HG03039 (cell line): Measurements from ENCODE around the gene PSMD9.

Experiments used
- ATAC-seq: cut with Tn5 transposase; IDR thresholded peaks from one replicate; pipeline ENCODE4 v1.9.1; 2021; ENCODE audit warnings: mild to moderate bottlenecking, moderate library complexity; ENCODE audit not compliant: unreplicated experiment

PSMD9 gene

DNA sequence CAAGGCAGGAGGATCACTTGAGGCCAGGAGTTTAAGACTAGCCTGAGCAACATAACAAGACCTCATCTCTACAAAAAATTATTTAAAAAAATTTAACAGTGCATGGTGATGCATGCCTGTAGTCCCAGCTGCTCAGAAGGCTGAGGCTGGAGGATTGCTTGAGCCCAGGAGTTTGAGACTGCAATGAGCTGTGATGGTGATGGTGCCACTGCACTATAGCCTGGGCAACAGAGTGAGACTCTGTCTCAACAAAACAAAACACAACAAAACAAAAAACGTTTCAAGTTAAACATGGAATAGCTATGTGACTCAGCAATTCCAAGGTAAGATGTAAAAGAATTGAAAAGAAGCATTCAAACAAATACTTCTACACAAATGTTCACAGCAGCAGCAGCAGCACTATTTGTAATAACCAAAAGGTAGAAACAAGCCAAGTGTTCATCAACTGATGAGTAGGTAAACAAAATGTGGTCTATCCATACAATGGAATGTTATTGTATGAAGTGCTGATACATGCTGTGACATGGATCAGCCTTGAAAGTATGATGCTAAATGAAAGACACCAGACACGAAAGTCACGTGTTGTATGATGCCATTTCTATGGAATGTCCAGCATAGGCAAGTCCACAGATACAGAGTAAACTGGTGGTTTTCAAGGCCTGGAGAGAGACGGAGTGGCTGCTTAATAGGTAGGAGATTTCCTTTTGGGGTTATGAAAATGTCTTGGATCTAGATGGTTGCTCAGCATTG lies 61.2 kb downstream of the PSMD9 start:
- no peak for ATAC-seq

DNA sequence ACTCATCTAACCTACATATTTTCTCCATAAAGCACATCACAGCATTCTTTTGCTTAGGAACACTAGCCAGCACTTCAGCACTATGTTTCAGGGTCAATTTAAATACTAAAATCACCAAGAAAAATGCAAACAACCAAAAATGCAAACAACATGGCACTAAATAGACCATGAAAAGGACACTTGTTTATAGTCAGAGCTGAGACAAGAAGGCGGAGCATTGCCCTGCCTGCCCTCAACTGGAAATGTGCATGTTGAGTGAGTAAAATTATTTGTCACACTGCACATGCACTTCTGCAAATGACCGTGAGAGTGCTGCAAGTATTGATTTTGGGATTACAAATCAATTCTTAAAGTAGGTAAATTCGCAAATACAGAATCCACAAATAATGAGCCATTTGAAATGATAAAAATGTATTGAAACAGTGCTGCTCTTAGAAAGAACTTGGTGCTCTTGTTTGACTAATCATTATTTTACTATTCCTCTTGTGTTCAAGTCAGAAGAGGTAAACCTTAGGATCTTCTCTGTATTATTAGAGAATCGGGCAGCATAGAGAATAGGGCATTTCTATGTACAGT lies 64.6 kb downstream of the PSMD9 start:
- no peak for ATAC-seq

DNA sequence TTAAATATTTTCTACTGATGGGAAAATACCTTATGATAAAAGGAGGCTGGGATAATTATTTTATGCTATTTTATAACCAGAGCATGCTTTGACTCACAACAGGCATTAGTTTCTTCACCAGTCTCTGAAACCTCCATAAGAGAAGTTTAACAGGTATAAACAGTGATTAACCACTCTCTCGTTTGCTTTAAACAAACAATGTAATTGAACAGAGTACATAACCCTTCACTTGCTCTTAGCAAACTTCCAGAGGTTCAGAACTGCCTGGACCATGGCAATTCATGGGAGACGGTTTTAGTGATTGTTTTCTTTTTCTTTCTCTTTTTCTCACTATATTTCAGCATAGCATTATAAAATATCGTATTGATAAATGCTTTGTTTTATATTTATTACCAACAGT lies 65.1 kb downstream of the PSMD9 start:
- no peak for ATAC-seq

DNA sequence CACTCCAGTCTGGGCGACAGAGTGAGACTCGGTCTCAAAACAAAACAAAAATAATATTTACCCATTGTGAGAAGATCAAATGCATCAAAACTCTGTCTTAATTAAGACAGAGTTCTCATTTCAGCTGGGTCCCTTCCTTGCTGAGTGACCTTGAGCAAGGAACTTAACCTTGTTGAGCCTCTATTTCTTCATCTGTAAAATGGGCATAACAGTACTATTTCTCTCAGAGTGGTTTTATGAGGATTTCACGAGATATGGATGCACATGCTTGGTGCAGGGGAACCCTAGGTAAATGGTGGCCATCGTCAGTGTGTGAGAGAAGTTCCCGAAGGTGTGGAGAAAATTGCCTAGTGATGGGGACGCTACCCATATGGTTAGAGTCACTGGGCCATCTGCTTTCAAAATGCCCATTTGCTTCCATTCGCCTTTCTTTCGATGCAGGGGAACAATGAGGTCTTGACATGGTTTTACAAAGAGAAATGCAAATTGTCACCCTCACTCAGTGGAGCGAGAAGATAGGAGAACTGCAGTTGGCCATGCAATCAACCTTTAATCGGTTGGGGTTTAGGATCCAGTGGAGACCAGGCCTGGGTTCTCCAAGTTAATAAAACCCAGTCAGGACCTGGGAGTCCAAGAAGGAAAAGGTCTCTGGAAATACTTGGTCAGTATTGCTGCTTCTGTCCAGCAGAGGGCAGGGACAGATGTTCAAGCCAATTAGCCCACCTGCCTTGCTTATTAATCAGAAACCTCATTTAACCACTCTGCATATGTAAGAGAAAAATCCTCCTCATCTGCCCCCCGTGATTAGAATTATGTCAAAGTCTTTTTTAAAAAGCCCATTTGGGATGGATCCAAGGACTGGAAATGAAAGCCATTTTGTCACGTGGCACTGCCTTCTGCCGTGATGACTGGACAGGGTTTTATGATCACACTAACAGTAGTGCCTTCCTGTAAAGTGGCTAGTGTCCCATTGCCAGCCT lies 67.0 kb downstream of the PSMD9 start:
- no peak for ATAC-seq

DNA sequence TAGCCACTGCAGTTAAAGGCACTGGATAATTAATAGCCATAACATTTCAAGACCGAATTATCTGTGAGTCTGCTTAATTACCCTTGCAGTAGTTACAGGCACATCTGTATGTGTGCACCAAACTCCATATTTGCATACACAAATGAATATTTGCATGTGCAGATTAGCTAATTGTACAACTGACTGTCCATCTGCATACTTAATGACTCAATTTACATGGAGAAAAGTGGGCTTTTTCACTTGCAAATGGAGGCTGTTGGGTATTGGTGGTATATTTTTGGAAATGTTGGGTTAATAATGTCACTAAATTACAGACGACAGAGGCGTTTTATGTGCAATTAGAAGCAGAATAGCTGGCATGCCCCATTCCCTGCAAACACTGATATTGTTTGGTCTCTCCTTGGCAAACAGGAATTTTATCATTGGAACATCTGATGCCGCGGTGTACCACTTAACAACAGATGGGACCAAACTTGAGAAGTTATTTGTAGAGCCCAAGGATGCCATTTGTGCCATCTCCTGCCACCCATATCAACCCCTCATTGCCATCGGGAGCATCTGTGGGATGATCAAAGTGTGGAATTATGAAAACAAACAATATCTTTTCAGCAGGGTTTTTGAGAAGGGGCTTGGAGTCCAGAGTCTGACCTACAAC lies 69.4 kb downstream of the PSMD9 start:
- no peak for ATAC-seq

DNA sequence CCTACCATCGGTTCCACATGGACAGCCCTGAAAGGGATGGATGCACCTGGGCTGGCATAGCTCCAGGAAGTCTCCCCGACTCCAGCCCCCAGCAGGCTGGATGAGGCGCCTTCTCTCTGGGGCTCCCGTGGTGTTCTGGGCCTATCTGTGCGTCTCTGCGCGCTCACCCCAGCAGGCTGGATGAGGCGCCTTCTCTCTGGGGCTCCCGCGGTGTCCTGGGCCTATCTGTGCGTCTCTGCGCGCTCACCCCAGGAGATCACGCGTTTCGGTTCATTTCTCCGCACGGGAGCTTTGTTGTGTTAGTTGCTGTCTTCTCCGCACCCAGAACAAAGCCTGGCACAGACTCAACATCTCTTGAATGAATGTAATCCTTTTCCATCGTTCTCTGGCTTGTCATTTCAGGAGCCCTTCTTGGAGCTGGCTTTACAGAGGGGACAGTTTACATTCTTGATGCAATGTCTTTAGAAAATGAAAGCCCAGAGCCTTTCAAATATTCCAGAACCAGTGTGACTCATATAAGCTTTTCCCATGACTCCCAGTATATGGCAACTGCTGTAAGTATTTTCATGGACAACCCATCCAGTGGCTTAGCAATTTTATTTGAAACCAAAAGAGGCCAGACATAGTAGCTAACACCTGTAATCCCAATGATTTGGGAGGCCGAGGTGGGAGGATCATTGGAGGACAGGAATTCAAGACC lies 70.1 kb downstream of the PSMD9 start:
- no peak for ATAC-seq

DNA sequence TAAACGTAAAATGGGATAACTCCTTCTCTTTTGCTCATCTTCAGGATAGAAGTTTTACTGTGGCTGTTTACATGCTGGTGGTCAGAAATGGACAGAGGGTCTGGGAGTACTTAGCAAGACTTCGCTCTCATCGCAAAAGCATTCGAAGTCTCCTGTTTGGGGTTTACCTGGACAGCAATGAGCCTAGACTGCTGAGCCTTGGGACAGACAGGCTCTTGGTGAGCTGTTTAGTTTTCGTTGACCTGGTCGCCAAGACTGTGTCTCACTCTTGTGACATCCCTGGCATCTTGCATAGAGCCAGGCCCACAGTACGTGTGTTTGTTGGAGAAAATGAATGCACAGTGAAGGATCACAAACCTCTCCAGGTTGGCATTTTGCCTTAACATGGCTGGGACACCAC lies 72.0 kb downstream of the PSMD9 start:
- ATAC-seq, result no peak

DNA sequence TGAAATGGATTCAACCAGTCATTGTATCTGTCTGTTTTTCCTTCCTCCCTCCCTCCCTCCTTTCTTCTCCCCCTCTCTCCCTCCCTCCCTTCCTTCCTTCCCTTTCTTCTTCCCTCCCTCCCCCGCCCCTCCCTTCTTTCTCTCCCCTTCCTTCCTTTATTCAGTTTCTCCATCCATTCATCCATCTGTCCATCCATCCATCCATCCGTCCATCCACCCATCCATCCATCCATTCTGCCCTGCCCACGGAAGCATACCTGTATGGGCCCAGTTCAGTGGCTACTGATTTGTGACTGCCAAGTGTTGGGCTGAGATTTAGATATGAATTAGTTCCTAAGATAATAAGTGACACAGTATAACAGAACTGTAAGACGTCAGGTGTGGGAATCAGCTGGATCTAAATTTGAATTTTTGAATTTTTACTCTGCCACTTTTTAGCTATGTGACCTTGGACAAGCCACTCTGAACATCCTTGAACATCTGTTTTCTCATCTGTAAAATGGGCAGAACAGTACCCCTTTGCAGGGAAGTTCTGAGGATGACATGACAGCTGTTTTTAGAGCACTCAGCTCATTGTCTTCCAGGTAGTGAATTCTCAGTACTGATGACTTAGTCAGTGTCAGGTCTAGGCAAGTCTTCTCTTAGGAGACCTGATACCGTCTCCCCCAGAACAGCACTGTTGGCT lies 72.7 kb downstream of the PSMD9 start:
- no peak for ATAC-seq

DNA sequence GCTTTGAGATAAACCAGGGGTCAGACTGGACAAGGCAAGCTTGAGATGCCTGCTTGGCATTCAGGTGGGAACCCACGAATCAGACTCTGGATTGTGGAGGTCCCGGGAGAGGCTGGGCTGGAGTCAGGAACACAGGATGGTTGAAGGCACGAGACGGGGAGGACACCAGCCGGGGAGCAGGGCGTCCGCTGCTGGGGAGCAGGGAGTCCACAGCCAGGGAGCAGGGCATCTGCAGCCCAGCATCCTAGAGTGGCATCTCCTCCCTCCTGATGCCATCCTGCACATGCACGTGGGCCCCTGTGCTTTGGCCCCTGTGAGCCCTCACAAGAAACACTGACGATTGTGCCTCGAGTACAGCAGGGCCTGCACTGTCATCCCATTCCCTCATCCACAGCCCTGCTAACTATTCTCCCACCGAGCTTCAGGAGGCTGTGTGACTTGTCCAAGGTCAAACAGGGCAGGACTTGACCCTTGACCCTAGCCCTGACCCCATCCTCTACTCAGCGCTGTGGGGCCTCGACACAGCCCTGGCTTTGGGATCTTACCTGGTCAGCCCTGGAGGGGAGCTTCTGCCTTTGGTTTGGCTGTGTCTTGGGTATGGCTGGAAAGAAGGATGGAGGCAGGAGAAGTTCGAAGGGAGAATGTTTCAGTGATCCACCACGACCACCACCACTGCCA lies 74.9 kb downstream of the PSMD9 start:
- no peak for ATAC-seq

DNA sequence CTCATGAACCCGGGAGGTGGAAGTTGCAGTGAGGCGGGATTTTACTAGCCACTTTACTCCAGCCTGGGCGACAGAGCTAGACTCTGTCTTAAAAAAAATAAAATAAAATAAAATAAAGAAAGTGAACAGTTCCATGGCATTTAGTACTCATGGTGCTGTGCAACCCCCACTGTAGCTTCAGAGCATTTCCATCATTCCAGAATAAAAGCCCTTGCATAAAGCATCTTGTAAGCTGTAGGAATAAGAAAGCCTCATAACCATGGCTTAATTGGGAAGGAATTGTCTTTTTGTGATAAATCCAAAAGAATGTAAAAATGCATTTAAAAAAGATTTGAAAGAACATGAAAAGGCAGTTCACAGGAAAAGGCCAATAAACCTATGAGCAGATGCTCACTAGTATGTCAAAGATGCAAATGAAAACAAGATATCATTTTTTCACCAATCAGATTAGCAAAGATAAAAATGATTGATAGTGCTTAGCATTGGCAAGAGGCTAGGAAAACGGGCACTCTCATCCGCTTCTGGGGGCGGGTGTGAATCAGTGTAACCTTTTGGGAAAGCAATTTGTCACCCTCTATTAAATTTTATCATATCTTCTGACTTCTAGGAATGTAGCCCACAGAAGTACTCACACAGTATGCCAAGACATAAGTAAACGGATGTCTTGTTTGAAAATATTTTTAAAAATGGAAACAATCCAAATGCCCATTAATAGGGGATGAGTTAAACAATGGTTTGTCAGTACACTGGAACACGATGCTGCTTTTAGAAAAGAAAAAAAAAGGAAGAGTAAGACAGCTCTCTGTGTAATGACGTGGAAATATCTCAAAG lies 76.4 kb downstream of the PSMD9 start:
- no peak for ATAC-seq

DNA sequence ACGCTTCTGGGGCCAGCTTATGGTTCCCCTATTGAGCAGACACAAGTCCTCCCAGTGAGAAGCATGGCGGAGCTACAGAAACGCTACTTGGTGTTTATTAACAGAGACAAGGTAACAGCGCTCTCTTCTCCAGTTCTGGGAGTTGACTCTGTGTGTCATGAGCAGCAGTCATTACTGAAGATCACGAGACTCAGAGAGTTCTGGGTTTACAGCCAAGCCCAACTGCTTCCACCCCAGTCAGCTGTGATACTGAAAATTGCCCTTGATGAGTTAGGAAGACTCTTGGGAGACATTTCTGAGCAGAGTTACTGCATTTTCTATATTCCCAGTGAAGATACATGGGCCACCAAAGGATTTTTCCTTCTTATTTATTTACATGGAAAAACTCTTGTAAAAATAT lies 78.4 kb downstream of the PSMD9 start:
- no peak for ATAC-seq
